ENCODE results near the gene PAIP2.
"Not testable (repeated sequence)": the region's sequence is repeated elsewhere in the genome, so short reads cannot be mapped to it uniquely, and the experiment has no call there.

PAIP2 gene

GRCh38 chr5:139378941-139379361 is 37.3 kb downstream of the PAIP2 start:
- no peak for DNase-seq (ENCODE audit: low read depth)

GRCh38 chr5:139379626-139380449 is 38.2 kb downstream of the PAIP2 start:
- no peak for DNase-seq (ENCODE audit: low read depth)

GRCh38 chr5:139381837-139382761 is 40.4 kb downstream of the PAIP2 start:
- no peak for DNase-seq (ENCODE audit: low read depth)

GRCh38 chr5:139382807-139383206 is 41.2 kb downstream of the PAIP2 start:
- DNase-seq (ENCODE audit: low read depth), result no peak

GRCh38 chr5:139383275-139383992 is 41.8 kb downstream of the PAIP2 start, which contains the start of gene SLC23A1:
Gene SLC23A1, minus strand, starts transcription at chr5:139383297. Its CDS starts 44 bp downstream, at chr5:139383253.
- no peak for DNase-seq (ENCODE audit: low read depth)

GRCh38 chr5:139383993-139384590 is 42.4 kb downstream of the PAIP2 start:
- DNase-seq (ENCODE audit: low read depth), result no peak

- DNase-seq (ENCODE audit: low read depth), result no peak
Measured at GRCh38 chr5:139384591-139385051, 43.0 kb downstream of the PAIP2 start.

GRCh38 chr5:139385061-139386049 is 43.7 kb downstream of the PAIP2 start:
- no peak for DNase-seq (ENCODE audit: low read depth)

GRCh38 chr5:139386050-139386438 is 44.4 kb downstream of the PAIP2 start:
- no peak for DNase-seq (ENCODE audit: low read depth)

- not testable (repeated sequence) for DNase-seq (ENCODE audit: low read depth)
Measured at GRCh38 chr5:139386956-139387355, 45.3 kb downstream of the PAIP2 start.

- DNase-seq (ENCODE audit: low read depth), result no peak
Measured at GRCh38 chr5:139387611-139388197, 46.0 kb downstream of the PAIP2 start.

GRCh38 chr5:139388198-139388821 is 46.7 kb downstream of the PAIP2 start:
- no peak for DNase-seq (ENCODE audit: low read depth)

GRCh38 chr5:139389701-139390638 is 48.3 kb downstream of the PAIP2 start, which contains the start of gene MZB1:
Gene MZB1, minus strand, starts transcription at chr5:139389913. Its CDS starts 57 bp downstream, at chr5:139389856.
- no peak for DNase-seq (ENCODE audit: low read depth)

GRCh38 chr5:139390639-139391569 is 49.2 kb downstream of the PAIP2 start:
- no peak for DNase-seq (ENCODE audit: low read depth)

- no peak for DNase-seq (ENCODE audit: low read depth)
Measured at GRCh38 chr5:139391570-139392323, 50.1 kb downstream of the PAIP2 start.

- DNase-seq (ENCODE audit: low read depth), result no peak
Measured at GRCh38 chr5:139392324-139392677, 50.6 kb downstream of the PAIP2 start.
